ENCODE measurements around the gene MAP3K12. TPM values are rescaled to one million over a fixed set of nuclear protein-coding genes. Genes with fewer than 3 reads are reported as not detected.
"Not testable (repeated sequence)": the region's sequence is repeated elsewhere in the genome, so short reads cannot be mapped to it uniquely, and the experiment has no call there.

Gene MAP3K12
- total and polyA plus RNA-seq, 2 of the 8 experiments (the other 6 are each of a cell fraction or from before 2014, with no cell fraction given): 23.4 to 42.7 TPM

GRCh38 chr12:53499266-53500141, at the start of gene MAP3K12 (continued):
- no peak for TF ChIP-seq EP300 (IDR thresholded peaks at IDR 0.05; ENCODE audit: borderline replicate concordance in 1 of 2, low read depth in 2 of 2, low read length in 2 of 2)
- no peak for TF ChIP-seq JUN (IDR thresholded peaks at IDR 0.05; ENCODE audit: low read depth, low read length)
- TF ChIP-seq POLR2AphosphoS5 (IDR thresholded peaks at IDR 0.05; ENCODE audit: low read depth, low read length): no peak
- TF ChIP-seq ASH2L (IDR thresholded peaks at IDR 0.05; ENCODE audit: low read length): peak; percentile 72
- no peak for TF ChIP-seq CBX8 (IDR thresholded peaks at IDR 0.05; ENCODE audit: borderline replicate concordance, low read depth, low read length)

- 99% methylated on average over 6 of the region's 6 CpGs; no CpG with 5 or more reads in 1 of the 2 experiments for WGBS, 2 experiments (ENCODE audit: extremely low coverage in 1 of 2, insufficient coverage in 1 of 2, insufficient read length in 1 of 2, insufficient replicate concordance in 2 of 2, low coverage in 1 of 2, low lambda C conversion rate in 2 of 2, missing lambda C conversion rate in 1 of 2)
- CTCF ChIA-PET (ENCODE audit: partially characterized antibody): interaction anchor here (0.8 to 2.1 kb wide), 7 partner anchors 35 to 198 kb away, joined by 3 to 6 read pairs (median 3); partner anchors contain the start of gene ATP5MC2
- POLR2A ChIA-PET (ENCODE audit: partially characterized antibody): interaction anchor here (0.7 to 1.8 kb wide), 3 partner anchors 111 to 127 kb away, joined by 3 to 6 read pairs (median 4); partner anchors contain the start of gene ATP5MC2
Observed at GRCh38 chr12:53548354-53548753, 49.1 kb upstream of the MAP3K12 start.

More at GRCh38 chr12:53548354-53548753, 49.1 kb upstream of the MAP3K12 start:
- not testable (repeated sequence) for H2AFZ ChIP-seq (ENCODE audit: low read length); H3K27me3 ChIP-seq (replicated peaks in 1 of 4; ENCODE audit: control insufficient read depth in 3 of 4, extremely low read depth in 1 of 4, insufficient read depth in 3 of 4, low read length in 3 of 4); H4K8ac ChIP-seq (ENCODE audit: extremely low read depth, insufficient read depth, low read length); H3K4me3 ChIP-seq (ENCODE audit: extremely low read depth in 1 of 4, insufficient read depth in 2 of 4, low read depth in 3 of 4, low read length in 4 of 4); H3K9me3 ChIP-seq (ENCODE audit: insufficient read depth in 2 of 2, low read depth in 1 of 2, low read length in 1 of 2); H3K79me2 ChIP-seq (ENCODE audit: control insufficient read depth in 1 of 2, insufficient read depth in 2 of 2, low read length in 2 of 2); H2BK12ac ChIP-seq (ENCODE audit: low read depth, low read length); H3K18ac ChIP-seq (ENCODE audit: extremely low read depth, low read length); FAIRE-seq; H4K5ac ChIP-seq (ENCODE audit: insufficient read length, low read depth, low read length); H2BK20ac ChIP-seq (ENCODE audit: low read length); H3K23ac ChIP-seq (ENCODE audit: insufficient read length); H4K91ac ChIP-seq (replicated peaks; ENCODE audit: insufficient read length, low read length); H2BK120ac ChIP-seq (replicated peaks; ENCODE audit: low read depth, low read length); H4K20me1 ChIP-seq (replicated peaks in 1 of 2; ENCODE audit: control insufficient read depth in 1 of 2, insufficient read depth in 2 of 2, low read length in 2 of 2); H3K14ac ChIP-seq (ENCODE audit: insufficient read length); H2BK5ac ChIP-seq (ENCODE audit: low read depth, low read length); H3K4ac ChIP-seq (replicated peaks; ENCODE audit: insufficient read length, low read depth, low read length); H3K79me1 ChIP-seq (ENCODE audit: low read depth, low read length); H2BK15ac ChIP-seq (ENCODE audit: low read length); DNase-seq (ENCODE audit: low read depth in 1 of 2, low spot score in 2 of 2); H3K56ac ChIP-seq (replicated peaks; ENCODE audit: insufficient read length, low read depth, low read length); H2AK5ac ChIP-seq (ENCODE audit: low read depth, low read length); H3K9ac ChIP-seq (replicated peaks in 1 of 4; ENCODE audit: extremely low read depth in 1 of 4, low read depth in 3 of 4, low read length in 3 of 4); H3K36me3 ChIP-seq (ENCODE audit: control insufficient read depth in 2 of 4, insufficient read depth in 4 of 4, low read length in 3 of 4); H3K4me1 ChIP-seq (replicated peaks in 1 of 4; ENCODE audit: control insufficient read depth in 3 of 4, insufficient read depth in 4 of 4, low read length in 3 of 4); H3K23me2 ChIP-seq (ENCODE audit: low read depth, low read length); H3K4me2 ChIP-seq (ENCODE audit: insufficient read depth in 1 of 2, low read depth in 2 of 2, low read length in 2 of 2); H3K27ac ChIP-seq (ENCODE audit: low read depth, low read length)
